HepG2 (cell line): ENCODE data around the gene MAPK9.

Experiments
- ADNP ChIP-seq: sonication (generic); formaldehyde crosslinking; IDR thresholded peaks from 2 replicates; pipeline ENCODE4 v1.4.0; 2020; ENCODE audit warnings: missing genetic modification reagents
- ATF3 ChIP-seq: sonication (generic); formaldehyde crosslinking; IDR thresholded peaks from 2 replicates; pipeline ENCODE4 v1.4.0; 2020; ENCODE audit warnings: missing genetic modification reagents
- CTCF ChIP-seq: sonication (generic); formaldehyde crosslinking; IDR thresholded peaks from 2 replicates; pipeline ENCODE4 v1.5.0; 2020; ENCODE audit warnings: mild to moderate bottlenecking, missing genetic modification reagents, moderate library complexity
- EZH2 ChIP-seq: conservative IDR thresholded peaks from 2 replicates; pipeline ENCODE4 v1.6.1; 2012; ENCODE audit warnings: mild to moderate bottlenecking, low read depth, low read length, moderate library complexity
- MED8 ChIP-seq: sonication (generic); formaldehyde crosslinking; IDR thresholded peaks from 2 replicates; pipeline ENCODE4 v1.8.1; 2023; ENCODE audit warnings: mild to moderate bottlenecking, missing genetic modification reagents; ENCODE audit not compliant: insufficient replicate concordance
- POLR2A ChIP-seq, 2 experiments: IDR thresholded peaks; 2 replicates each; pipeline ENCODE4 v1.6.1; 2011; ENCODE audit warnings: low read depth in 2 of 2, low read length in 2 of 2, mild to moderate bottlenecking in 1 of 2, moderate library complexity in 1 of 2; ENCODE audit not compliant: insufficient read depth in 1 of 2
- POLR2AphosphoS2 ChIP-seq: IDR thresholded peaks from 2 replicates; pipeline ENCODE4 v1.6.1; 2011; ENCODE audit warnings: low read depth, low read length, improper control_type of control experiment
- RAD21 ChIP-seq: fragments of 450-650 bp; formaldehyde crosslinking; IDR thresholded peaks from 2 replicates; pipeline ENCODE4 v1.5.0; 2020; ENCODE audit warnings: mild to moderate bottlenecking
- TP53 ChIP-seq: sonication (generic); formaldehyde crosslinking; conservative IDR thresholded peaks from 2 replicates; pipeline ENCODE4 v1.4.0; 2020; ENCODE audit warnings: missing genetic modification reagents
- ZFX ChIP-seq: sonication (generic); formaldehyde crosslinking; IDR thresholded peaks from 2 replicates; pipeline ENCODE4 v1.4.0; 2020; ENCODE audit warnings: mild to moderate bottlenecking, low read depth, missing genetic modification reagents, moderate library complexity

DNA sequence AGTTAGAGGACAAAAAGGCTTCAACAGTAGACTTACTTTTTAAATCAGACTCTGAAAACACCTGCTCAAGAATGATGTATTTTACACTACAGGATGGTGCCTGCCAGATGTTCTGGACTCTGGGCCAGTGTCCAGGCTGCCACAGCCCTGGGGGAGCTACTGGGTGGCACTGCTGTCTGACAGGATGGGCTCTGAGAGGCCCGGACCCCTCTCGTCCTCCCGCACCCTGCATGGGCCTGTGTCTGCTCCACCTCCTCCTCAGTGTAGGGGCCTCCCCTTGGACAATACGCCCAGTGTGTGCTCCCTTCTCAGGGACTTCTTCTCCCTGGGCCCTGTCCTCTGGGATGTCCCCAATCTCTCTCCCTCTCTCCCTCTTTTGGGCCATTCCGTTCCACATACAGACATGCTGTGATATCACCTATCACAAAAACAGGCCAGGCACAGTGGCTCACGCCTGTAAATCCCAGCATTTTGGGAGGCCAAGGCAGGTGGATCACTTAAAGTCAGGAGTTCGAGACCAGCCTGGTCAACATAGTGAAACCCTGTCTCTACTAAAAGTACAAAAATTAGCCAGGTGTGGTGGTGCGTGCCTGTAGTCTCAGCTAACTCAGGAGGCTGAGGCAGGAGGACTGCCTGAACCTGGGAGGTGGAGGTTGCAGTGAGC is 37.9 kb upstream of the MAPK9 start:
- no peak for TF ChIP-seq TP53
- TF ChIP-seq RAD21 (CRISPR knock-in tag) = no peak
- TF ChIP-seq MED8 (CRISPR knock-in tag) = no peak
- no peak for TF ChIP-seq ATF3 (CRISPR knock-in tag)
- TF ChIP-seq ZFX (CRISPR knock-in tag) = no peak
- no peak for TF ChIP-seq CTCF (CRISPR knock-in tag)
- TF ChIP-seq ADNP = no peak
- TF ChIP-seq POLR2AphosphoS2 = no peak
- no peak for TF ChIP-seq POLR2A (IDR thresholded peaks at IDR 0.05; ENCODE audit: insufficient read depth in 1 of 2, low read depth in 2 of 2, low read length in 2 of 2)
- TF ChIP-seq EZH2 = no peak
